Hematopoietic multipotent progenitor cell treated with erythropoietin and hydrocortisone succinate and interleukin-3 and kit ligand, for 8 days (in vitro differentiated cells): Measurements from ENCODE around the gene PSORS1C1.
"Not testable (repeated sequence)": the region's sequence is repeated elsewhere in the genome, so short reads cannot be mapped to it uniquely, and the experiment has no call there.

Experiments
- DNase-seq: peaks from one replicate; pipeline ENCODE4 v3.0.0-alpha.2; 2015

PSORS1C1 gene, protein sequence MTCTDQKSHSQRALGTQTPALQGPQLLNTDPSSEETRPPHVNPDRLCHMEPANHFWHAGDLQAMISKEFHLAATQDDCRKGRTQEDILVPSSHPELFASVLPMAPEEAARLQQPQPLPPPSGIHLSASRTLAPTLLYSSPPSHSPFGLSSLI

DNA sequence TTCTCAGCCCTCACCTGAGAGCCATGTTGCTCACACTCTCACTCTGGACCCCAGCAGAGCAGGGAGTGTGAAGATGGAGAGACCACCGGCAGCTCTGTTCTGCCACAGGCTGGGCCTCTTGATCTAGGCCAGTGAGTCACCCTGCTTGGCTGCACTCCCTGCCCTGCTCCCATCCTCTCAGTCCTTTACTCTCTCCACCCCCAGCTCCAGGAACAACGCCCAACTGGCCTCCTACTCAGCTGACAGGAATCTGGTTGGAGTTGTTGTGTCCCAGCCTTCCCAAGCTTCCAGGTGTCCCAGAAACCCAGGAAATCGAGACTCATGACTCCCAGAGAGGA is at the start of gene PSORS1C1:
Gene PSORS1C1 (plus strand): TSS at position 260 of the 338 bp plus-strand sequence. CDS start 14,833 bp downstream, outside the sequence.
- no peak for DNase-seq

DNA sequence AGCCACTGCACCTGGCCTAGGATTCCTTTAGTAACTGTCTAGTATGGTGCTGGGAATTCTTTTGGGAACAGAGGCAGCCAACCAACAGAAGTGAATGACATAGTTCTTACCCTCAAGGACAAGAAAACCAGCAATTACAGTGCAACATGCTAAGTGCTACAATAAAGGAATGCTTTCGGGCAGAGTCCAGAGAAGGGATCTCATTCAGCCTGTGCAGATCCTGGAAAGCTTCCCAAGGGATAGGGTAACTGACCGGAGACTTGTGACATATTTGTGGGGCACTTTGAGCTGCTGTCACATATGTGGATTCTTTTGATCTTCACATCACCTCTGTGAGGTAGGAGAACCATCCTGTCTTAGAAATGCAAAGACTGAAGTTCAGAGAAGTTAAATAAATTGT is 49.0 kb upstream of the PSORS1C1 start:
- no peak for DNase-seq

DNA sequence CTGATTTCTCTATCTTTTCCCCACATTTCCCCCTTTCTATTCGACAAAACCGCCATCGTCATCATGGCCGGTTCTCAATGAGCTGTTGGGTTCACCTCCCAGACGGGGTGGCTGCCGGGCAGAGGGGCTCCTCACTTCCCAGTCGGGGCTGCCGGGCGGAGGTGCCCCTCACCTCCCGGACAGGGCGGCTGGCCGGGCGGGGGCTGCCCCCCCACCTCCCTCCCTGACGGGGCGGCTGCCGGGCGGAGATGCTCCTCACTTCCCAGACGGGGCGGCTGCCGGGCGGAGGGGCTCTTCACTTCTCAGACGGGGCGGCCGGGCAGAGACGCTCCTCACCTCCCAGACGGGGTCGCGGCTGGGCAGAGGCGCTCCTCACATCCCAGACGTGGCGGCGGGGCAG is 47.6 kb upstream of the PSORS1C1 start:
- not testable (repeated sequence) for DNase-seq

DNA sequence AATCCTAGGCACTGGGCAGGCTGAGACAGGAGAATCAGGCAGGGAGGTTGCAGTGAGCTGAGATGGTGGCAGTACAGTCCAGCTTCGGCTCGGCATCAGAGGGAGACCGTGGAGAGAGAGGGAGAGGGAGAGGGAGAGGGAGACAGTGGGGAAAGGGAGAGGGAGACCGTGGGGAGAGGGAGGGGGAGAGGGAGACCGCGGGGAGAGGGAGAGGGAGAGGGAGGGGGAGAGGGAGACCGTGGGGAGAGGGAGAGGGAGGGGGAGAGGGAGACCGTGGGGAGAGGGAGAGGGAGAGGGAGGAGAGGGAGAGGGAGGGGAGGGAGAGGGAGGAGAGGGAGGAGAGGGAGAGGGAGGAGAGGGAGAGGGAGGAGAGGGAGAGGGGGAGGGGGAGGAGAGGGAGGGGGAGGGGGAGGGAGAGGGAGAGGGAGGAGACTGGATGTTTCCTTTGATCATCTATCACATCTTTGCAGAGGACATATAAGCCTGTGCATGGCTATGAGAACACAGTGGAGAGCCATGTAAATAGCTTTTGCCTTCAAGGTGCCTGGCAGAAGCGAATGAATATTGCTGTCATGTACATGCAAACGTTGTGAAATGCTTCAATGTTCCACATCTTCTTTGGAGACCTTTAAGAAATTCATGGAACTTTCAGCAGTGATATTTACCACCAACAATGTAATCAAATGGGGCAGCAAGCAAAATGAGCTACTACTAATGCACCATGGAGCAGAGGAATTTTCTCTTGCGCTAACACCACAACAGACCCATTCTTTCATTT is 46.5 kb upstream of the PSORS1C1 start:
- DNase-seq: not testable (repeated sequence)

DNA sequence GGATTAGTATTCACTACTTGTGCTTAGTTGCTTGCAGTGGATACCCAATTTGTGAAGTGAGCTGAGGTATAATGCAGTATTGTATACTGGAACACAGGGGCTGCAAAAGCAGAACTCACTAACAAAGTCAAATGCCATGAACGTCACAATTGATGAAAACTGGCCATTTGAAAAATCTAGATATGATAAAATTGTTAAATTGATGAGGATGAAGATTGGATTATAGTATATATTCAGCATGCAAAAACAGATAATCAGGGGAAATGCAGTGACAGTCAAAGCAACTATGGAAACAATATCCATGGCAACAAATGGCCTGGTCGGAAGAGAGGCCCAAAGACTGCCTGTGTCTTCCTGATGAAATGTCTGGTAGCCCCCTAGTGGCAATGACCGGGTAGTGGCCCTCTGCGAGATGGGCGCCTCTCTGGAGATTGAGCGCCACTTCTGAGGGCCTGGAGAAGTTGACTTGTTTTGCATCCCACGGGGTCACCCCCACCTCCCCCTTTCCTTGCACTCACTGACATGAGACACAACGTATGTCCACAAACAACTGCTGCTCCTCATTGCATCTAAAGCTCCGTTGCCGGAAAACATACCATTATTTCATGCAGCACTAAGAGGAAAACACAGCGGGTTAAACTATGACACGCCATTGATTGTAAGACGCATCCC is 45.8 kb upstream of the PSORS1C1 start:
- peak; percentile 71 for DNase-seq

DNA sequence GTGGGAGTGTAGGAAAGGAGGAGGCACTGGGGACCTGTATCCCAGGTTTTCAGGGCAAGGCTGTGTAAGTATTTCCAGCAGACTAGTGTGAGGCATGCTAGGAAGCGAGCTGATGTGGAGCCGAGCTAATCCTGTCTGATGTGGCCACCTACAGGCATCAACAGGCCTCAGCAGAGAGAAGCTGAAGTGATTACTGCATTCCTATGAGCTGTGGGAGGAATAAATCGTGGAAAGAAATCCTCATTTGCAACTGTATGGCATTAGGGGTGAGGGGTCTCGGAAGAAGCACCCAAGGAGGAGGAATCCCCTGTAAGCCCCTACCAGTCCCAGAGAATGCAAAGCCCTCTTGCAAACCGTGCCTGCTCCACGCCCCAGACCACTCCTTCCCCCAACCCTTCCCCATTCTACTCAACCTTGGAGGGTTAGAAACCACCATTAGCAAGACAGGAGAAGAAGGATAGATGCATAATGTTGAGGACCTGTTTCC is 43.8 kb upstream of the PSORS1C1 start:
- DNase-seq: no peak

GRCh38 chr6:31074401-31074800 is 40.2 kb upstream of the PSORS1C1 start:
- no peak for DNase-seq

DNA sequence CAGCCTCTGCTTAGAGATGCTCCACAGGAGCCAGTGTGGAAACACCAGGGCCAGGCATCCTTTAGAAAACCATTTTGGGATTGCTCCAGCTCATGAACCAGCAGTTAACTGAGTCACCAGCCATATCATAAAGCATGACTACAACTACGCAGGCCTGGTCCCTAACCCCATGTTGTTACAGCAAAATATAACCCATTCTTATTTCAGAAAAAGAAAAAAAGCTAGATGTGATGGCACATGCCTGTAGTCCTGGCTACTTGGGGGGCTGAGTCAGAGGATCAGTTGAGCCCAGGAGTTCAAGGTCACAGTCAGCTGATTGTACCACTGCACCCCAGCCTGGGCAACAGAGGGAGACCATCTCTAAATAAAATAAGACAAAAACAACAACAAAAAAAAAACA is 39.1 kb upstream of the PSORS1C1 start:
- no peak for DNase-seq

DNA sequence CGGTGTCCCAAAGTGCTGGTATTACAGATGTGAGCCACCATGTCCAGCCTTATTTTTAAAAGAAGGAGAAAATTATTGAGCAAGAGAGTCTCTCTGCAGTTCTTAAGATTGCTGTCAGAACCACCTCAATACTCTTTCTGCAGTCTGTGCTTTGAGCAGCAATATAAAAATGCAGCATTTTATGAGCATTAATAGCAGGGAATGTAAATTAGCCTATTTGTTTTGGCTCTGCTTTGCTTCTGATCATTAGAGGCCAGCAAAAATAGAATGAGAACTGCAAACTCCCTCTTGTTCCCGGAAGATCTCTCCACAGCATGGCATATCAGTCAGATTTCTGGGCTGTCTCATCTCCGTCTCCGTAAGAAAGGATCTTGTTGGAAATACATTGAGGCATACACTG is 38.0 kb upstream of the PSORS1C1 start:
- DNase-seq: no peak

DNA sequence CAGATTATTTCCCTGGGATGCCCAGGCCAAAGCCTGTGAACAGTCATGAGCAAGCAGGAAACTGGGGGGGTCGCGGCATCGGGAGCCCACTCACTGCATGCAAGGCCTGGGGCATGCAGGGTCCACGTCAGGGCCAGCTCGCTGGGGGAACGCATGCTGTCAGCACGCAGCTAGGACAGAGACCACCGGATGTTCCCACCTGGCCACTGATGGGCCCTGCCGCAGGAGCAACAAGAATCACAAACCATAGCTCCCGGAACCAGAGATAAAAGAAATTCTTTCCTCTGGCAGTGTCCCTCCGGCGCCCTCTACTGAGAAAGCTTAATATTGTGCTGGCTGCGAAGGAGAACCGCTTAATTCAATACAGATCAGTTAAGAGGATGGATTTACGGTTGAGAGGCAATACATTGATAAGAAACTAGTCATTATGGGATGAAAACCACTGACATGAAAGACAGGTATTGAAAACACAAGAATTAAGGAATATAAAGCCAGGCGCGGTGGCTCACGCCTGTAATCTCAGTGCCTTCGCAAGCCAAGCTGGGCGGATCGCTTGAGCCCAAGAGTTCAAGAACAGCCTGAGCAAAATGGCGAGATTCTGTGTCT is 34.8 kb upstream of the PSORS1C1 start:
- peak; percentile 75 for DNase-seq

- no peak for DNase-seq
Observed at GRCh38 chr6:31081872-31082271, 32.7 kb upstream of the PSORS1C1 start.

DNA sequence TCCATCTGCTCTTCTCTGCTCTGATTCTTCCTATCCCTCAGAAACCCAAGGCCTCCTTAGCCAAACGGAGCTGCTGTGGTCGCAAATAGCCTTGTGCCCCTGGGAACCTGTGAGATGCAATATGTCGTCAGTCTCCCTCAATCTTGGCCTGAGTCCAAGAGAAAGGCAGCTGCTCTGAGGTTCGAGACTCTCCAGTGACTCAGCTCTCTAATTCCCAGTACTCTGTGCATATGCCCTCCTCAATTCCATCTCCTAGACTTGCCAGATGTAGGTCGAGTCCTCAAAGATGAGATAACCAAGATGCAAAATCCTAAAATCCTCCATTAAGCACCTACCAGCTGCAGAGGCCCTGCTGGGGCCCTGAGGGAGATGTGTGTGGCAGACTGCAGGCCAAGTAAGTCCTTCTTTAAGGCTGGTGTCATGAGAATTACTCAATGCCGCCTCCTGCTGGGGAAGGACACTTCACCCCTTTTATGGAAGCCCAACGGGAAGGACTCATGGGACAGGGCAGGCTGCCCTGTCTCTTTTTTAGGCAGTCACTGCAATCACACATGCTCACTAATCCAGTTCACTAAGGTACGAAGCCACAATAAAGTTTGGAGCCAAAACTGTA is 30.8 kb upstream of the PSORS1C1 start:
- peak; percentile 52 for DNase-seq

DNA sequence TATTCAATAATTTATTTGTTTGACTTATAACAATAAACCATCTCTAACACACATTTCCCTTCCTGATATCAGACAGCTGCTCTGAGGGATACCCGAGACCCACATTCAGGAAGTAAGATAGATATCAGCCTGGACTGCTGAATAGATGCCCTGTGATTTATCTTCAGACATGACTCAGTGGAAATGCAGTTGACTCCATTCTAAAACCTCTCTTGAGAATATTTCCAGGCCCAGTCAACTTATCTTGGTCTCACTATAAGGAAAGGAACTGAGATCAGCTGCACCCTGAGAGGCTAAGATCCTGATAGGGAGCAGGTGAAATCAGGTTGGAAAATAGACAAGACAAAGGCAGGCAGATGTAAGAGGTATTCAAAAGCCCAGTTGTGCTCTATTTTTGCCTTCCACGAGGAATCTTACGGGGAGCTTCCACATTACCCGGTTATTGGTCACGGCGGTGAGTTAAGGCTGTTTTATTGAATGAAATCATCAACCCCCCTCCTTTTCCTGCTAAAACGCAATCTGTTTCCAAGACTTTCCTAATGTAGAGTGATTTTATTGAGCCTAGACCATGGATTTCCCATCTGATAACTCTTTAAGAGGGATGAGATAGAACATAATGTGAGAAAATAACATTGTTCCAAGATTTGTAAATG is 27.7 kb upstream of the PSORS1C1 start:
- DNase-seq: no peak

GRCh38 chr6:31087494-31088089 is 27.0 kb upstream of the PSORS1C1 start:
- DNase-seq: peak; percentile 87

DNA sequence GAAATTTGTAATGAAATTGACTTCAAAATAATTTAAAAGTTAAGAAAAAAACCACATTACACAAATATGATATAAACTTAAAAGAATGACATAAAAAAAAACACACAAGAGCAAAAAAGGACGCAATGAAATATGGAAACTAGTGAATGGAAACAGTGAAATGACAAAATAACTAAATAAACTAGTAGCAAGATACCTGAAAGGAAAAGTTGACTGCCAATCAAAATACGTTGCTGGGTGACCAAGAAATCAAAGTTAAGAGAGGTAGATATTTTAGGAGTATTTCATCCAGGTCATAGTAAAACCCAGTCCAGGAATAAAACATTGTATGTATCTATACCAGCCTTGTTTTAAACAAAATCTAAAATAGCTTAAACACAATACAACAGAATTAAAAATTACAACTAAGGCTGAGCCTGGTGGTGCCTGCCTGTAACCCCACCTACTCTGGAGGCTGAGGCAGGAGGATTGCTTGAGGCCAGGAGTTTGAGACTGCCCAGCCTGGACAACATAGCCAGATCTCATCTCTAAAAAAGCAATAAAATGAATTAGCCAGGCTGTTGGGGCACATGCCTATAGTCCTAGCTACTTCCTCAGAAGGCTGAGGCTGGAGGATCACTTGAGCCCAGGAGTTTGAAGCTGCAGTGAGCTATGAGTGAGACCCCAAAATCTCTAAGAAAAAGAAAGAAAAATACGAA is 24.2 kb upstream of the PSORS1C1 start:
- DNase-seq: no peak

GRCh38 chr6:31090973-31091364 is 23.6 kb upstream of the PSORS1C1 start:
- no peak for DNase-seq

DNA sequence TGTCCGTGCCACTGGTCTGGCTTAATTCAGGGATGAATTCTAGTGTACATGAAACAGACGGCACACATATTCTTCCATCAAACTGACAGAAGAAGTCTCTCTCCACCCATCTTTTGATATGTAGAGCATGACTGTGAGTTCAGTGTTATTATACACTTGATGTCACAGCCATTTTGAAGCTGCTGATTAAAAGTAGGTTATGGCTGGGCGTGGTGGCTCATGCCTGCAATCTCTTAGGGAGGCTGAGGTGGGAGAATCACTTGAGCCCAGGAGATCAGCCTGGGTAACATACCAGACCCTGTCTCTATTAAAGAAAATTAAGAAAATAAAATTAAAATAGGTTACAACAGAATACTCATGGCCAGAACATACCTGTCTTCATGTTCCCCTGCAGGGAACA is 22.9 kb upstream of the PSORS1C1 start:
- DNase-seq: no peak

GRCh38 chr6:31092238-31092637 is 22.4 kb upstream of the PSORS1C1 start:
- DNase-seq: no peak

GRCh38 chr6:31092769-31093505 is 21.7 kb upstream of the PSORS1C1 start:
- DNase-seq: peak; percentile 83

GRCh38 chr6:31094389-31094881 is 20.2 kb upstream of the PSORS1C1 start:
- DNase-seq: peak; percentile 37

GRCh38 chr6:31096215-31096614 is 18.4 kb upstream of the PSORS1C1 start:
- DNase-seq: no peak
